ENCODE data around the gene PAAF1. TPM values are rescaled to one million over a fixed set of nuclear protein-coding genes. Genes with fewer than 3 reads are reported as not detected.
A peak's percentile ranks its signal among the peaks of the same experiment; 100 is the strongest.

Gene PAAF1
- total and polyA plus RNA-seq, 10 of the 15 experiments (the other 5 are each of a cell fraction or from before 2014, with no cell fraction given), result 13.7 to 70.6 (median 29.1) TPM

DNA sequence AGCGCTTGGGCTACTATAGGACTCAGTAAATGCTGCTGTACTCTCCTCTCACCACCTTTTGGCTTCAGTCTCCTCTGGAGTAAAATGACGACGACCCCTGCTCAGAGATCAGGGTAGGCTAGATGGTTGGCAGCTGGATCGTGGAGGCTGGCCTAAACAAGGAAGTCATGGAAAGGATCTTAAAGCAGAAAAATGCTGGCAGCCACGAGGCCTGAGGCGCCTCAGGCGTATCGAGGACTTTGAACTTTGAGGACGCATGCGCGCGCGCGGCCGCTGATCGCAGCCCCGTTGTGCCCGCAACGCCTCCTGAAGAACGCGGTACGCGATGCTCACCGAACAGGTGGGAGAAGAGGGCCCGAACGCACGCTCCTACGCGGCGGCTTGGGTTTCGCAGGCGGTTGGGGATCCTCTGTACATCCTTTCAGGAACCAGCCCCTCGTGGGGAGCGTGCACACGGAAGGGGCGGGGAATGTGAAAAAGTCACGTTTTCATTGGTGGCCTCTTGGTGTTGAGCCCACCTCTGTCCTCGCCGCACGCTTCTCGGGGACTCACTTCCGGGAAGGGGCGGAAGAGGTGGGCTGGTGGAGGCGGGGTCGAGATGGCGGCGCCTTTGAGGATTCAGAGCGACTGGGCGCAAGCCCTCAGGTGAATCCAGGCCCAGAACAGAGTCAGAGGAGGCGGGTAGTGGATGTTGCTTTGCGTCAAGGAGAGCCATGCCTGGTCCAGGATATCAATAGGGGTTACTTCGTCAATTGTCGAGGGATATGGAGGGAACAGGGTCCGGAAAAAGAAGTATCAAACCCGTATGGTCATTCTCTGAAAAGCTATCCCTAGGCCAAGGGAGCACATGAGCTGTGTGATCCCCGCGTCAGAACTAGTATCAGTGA is at the start of gene PAAF1, which contains the start of gene COA4 (continued):
- TF ChIP-seq, protein P1, sequence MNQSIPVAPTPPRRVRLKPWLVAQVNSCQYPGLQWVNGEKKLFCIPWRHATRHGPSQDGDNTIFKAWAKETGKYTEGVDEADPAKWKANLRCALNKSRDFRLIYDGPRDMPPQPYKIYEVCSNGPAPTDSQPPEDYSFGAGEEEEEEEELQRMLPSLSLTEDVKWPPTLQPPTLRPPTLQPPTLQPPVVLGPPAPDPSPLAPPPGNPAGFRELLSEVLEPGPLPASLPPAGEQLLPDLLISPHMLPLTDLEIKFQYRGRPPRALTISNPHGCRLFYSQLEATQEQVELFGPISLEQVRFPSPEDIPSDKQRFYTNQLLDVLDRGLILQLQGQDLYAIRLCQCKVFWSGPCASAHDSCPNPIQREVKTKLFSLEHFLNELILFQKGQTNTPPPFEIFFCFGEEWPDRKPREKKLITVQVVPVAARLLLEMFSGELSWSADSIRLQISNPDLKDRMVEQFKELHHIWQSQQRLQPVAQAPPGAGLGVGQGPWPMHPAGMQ (IDR thresholded peaks at IDR 0.05; ENCODE audit: borderline replicate concordance), result peak; percentile 71; the same call in 1 of the 2 replicates
- TF ChIP-seq NR2C1 (IDR thresholded peaks at IDR 0.05), result peak; percentile 9; the same call in 1 of the 2 replicates
- TF ChIP-seq, protein P2, sequence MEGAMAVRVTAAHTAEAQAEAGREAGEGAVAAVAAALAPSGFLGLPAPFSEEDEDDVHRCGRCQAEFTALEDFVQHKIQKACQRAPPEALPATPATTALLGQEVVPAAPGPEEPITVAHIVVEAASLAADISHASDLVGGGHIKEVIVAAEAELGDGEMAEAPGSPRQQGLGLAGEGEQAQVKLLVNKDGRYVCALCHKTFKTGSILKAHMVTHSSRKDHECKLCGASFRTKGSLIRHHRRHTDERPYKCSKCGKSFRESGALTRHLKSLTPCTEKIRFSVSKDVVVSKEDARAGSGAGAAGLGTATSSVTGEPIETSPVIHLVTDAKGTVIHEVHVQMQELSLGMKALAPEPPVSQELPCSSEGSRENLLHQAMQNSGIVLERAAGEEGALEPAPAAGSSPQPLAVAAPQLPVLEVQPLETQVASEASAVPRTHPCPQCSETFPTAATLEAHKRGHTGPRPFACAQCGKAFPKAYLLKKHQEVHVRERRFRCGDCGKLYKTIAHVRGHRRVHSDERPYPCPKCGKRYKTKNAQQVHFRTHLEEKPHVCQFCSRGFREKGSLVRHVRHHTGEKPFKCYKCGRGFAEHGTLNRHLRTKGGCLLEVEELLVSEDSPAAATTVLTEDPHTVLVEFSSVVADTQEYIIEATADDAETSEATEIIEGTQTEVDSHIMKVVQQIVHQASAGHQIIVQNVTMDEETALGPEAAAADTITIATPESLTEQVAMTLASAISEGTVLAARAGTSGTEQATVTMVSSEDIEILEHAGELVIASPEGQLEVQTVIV (IDR thresholded peaks at IDR 0.05; ENCODE audit: borderline replicate concordance, partially characterized antibody), result peak; percentile 85
- no peak for TF ChIP-seq NR2F1 (conservative IDR thresholded peaks at IDR 0.05)
- TF ChIP-seq, protein P3, sequence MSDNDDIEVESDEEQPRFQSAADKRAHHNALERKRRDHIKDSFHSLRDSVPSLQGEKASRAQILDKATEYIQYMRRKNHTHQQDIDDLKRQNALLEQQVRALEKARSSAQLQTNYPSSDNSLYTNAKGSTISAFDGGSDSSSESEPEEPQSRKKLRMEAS (IDR thresholded peaks at IDR 0.05; ENCODE audit: low read depth, low read length), result peak; percentile 96
- TF ChIP-seq, protein P4, sequence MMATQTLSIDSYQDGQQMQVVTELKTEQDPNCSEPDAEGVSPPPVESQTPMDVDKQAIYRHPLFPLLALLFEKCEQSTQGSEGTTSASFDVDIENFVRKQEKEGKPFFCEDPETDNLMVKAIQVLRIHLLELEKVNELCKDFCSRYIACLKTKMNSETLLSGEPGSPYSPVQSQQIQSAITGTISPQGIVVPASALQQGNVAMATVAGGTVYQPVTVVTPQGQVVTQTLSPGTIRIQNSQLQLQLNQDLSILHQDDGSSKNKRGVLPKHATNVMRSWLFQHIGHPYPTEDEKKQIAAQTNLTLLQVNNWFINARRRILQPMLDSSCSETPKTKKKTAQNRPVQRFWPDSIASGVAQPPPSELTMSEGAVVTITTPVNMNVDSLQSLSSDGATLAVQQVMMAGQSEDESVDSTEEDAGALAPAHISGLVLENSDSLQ (IDR thresholded peaks at IDR 0.05), result 0 out of 2 replicates have a peak, but pooled peaks have one; percentile 2
- TF ChIP-seq GABPA (IDR thresholded peaks at IDR 0.05; ENCODE audit: low read depth), result peak; percentile 93
- TF ChIP-seq FOXK2 (IDR thresholded peaks at IDR 0.05), result no peak
- TF ChIP-seq RFX5 (IDR thresholded peaks at IDR 0.05; ENCODE audit: low read depth, low read length), result 0 out of 2 replicates have a peak, but pooled peaks have one; percentile 17
- TF ChIP-seq, protein P5, sequence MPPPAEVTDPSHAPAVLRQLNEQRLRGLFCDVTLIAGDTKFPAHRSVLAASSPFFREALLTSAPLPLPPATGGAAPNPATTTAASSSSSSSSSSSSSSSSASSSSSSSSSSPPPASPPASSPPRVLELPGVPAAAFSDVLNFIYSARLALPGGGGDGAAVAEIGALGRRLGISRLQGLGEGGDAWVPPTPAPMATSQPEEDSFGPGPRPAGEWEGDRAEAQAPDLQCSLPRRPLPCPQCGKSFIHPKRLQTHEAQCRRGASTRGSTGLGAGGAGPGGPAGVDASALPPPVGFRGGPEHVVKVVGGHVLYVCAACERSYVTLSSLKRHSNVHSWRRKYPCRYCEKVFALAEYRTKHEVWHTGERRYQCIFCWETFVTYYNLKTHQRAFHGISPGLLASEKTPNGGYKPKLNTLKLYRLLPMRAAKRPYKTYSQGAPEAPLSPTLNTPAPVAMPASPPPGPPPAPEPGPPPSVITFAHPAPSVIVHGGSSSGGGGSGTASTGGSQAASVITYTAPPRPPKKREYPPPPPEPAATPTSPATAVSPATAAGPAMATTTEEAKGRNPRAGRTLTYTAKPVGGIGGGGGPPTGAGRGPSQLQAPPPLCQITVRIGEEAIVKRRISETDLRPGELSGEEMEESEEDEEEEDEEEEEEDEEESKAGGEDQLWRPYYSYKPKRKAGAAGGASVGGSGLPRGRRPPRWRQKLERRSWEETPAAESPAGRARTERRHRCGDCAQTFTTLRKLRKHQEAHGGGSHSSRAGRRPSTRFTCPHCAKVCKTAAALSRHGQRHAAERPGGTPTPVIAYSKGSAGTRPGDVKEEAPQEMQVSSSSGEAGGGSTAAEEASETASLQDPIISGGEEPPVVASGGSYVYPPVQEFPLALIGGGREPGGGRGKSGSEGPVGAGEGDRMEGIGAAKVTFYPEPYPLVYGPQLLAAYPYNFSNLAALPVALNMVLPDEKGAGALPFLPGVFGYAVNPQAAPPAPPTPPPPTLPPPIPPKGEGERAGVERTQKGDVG (CRISPR knock-in tag; IDR thresholded peaks at IDR 0.05), result no peak
- TF ChIP-seq WRNIP1 (IDR thresholded peaks at IDR 0.05; ENCODE audit: borderline replicate concordance, low read depth, low read length), result peak; percentile 49; the same call in 1 of the 2 replicates
- TF ChIP-seq STAT3 (IDR thresholded peaks at IDR 0.05; ENCODE audit: low read depth, low read length), result no peak
- peak; percentile 79 for TF ChIP-seq PML (IDR thresholded peaks at IDR 0.05; ENCODE audit: low read length)
- TF ChIP-seq MEF2B (IDR thresholded peaks at IDR 0.05; ENCODE audit: partially characterized antibody, poor library complexity, severe bottlenecking), result peak; percentile 33
- no peak for TF ChIP-seq ZSCAN29 (IDR thresholded peaks at IDR 0.05)
- peak; percentile 82 for TF ChIP-seq TAF1 (IDR thresholded peaks at IDR 0.05; ENCODE audit: borderline replicate concordance, low read depth, low read length)
- TF ChIP-seq, protein P6, sequence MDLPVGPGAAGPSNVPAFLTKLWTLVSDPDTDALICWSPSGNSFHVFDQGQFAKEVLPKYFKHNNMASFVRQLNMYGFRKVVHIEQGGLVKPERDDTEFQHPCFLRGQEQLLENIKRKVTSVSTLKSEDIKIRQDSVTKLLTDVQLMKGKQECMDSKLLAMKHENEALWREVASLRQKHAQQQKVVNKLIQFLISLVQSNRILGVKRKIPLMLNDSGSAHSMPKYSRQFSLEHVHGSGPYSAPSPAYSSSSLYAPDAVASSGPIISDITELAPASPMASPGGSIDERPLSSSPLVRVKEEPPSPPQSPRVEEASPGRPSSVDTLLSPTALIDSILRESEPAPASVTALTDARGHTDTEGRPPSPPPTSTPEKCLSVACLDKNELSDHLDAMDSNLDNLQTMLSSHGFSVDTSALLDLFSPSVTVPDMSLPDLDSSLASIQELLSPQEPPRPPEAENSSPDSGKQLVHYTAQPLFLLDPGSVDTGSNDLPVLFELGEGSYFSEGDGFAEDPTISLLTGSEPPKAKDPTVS (IDR thresholded peaks at IDR 0.05; ENCODE audit: low read depth, low read length), result no peak
